Measurements from ENCODE around the gene MRPL54. TPM values are rescaled to one million over a fixed set of nuclear protein-coding genes. Genes with fewer than 3 reads are reported as not detected.

MRPL54 gene
- total RNA-seq, 2 experiments from 2014 or later = 66.6 to 88.7 TPM

GRCh38 chr19:3784607-3785450 lies 22.3 kb downstream of the MRPL54 start:
- Histone ChIP-seq H3K27ac (ENCODE audit: low read depth, low read length, poor library complexity, severe bottlenecking) (no peak overlapping the region), H3K79me2 (ENCODE audit: insufficient read depth, low read depth, low read length) (no peaks in the 10 kb centered on the region), H4K20me1 (ENCODE audit: insufficient read depth, low read length) (no peaks in the 10 kb centered on the region), H3K9me2 (ENCODE audit: insufficient read depth, low read length) (no peaks in the 10 kb centered on the region), H3K9me3 (ENCODE audit: low read length) (peaks cover 8% of the 10 kb centered on the region; the same call in 1 of the 2 replicates), H3K4me2 (ENCODE audit: low read length) (no peak overlapping the region), H3K4me1 (ENCODE audit: insufficient read depth, low read length, poor library complexity, severe bottlenecking) (no peaks in the 10 kb centered on the region), H3K36me3 (ENCODE audit: insufficient read depth, low read length) (no peaks in the 10 kb centered on the region), H2AFZ (ENCODE audit: low read length) (no peak overlapping the region), H3K4me3 (ENCODE audit: low read depth, low read length, poor library complexity, severe bottlenecking) (no peak overlapping the region)
- intact Hi-C loops (cut with micrococcal nuclease; ENCODE audit: unreplicated experiment) = no loop called here
- TF ChIP-seq, protein P1, sequence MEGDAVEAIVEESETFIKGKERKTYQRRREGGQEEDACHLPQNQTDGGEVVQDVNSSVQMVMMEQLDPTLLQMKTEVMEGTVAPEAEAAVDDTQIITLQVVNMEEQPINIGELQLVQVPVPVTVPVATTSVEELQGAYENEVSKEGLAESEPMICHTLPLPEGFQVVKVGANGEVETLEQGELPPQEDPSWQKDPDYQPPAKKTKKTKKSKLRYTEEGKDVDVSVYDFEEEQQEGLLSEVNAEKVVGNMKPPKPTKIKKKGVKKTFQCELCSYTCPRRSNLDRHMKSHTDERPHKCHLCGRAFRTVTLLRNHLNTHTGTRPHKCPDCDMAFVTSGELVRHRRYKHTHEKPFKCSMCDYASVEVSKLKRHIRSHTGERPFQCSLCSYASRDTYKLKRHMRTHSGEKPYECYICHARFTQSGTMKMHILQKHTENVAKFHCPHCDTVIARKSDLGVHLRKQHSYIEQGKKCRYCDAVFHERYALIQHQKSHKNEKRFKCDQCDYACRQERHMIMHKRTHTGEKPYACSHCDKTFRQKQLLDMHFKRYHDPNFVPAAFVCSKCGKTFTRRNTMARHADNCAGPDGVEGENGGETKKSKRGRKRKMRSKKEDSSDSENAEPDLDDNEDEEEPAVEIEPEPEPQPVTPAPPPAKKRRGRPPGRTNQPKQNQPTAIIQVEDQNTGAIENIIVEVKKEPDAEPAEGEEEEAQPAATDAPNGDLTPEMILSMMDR (conservative IDR thresholded peaks at IDR 0.05; ENCODE audit: low read length) = no peak
- no peak for TF ChIP-seq EZH2phosphoT487 (IDR thresholded peaks at IDR 0.05; ENCODE audit: borderline replicate concordance, low read depth, low read length)
- no TSS peak for BruUV-seq (replicated peaks)
- CTCF ChIA-PET (ENCODE audit: unreplicated experiment) = no interaction called here
- POLR2A ChIA-PET = no interaction called here
- no peak for DNase-seq (ENCODE audit: low spot score)

DNA sequence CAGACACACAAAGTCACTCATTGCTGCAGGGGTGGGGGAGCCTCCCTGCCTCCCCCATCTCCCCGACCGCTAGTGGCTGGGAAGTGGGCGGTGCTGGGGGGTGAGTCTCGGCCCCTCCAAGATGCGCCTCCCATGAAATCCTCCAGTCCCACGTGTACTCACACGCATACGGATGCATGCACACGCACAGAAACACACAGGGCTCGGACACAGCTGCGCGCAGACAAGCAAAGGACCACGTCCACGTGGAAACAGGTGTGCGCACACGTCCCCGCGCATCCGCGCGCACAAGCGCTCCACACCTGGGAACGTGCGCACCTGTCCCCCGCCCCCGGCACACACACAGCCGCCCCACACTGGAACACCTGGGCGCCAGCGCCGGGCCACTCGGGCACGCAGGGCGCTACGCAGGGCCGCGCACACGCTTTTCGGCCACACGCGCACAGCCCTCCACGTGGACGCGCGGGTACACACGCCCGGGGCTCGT lies 23.0 kb downstream of the MRPL54 start:
- no peak overlapping the region for H3K27ac ChIP-seq (ENCODE audit: low read depth, low read length, poor library complexity, severe bottlenecking)
- no peak overlapping the region for H3K4me3 ChIP-seq (ENCODE audit: low read depth, low read length, poor library complexity, severe bottlenecking)
- no peaks in the 10 kb centered on the region for H3K9me2 ChIP-seq (ENCODE audit: insufficient read depth, low read length)
- no peak for DNase-seq (ENCODE audit: low spot score)
- H4K20me1 ChIP-seq (ENCODE audit: insufficient read depth, low read length) = no peaks in the 10 kb centered on the region
- TF ChIP-seq EZH2phosphoT487 (IDR thresholded peaks at IDR 0.05; ENCODE audit: borderline replicate concordance, low read depth, low read length) = no peak
- TF ChIP-seq, protein P1 (conservative IDR thresholded peaks at IDR 0.05; ENCODE audit: low read length) = no peak
- intact Hi-C loops (cut with micrococcal nuclease; ENCODE audit: unreplicated experiment) = no loop called here
- no peaks in the 10 kb centered on the region for H3K4me1 ChIP-seq (ENCODE audit: insufficient read depth, low read length, poor library complexity, severe bottlenecking)
- ChIA-PET CTCF (ENCODE audit: unreplicated experiment) (no interaction called here), POLR2A (no interaction called here)
- H3K9me3 ChIP-seq (ENCODE audit: low read length) = peaks cover 8% of the 10 kb centered on the region; the same call in 1 of the 2 replicates
- H3K79me2 ChIP-seq (ENCODE audit: insufficient read depth, low read depth, low read length) = no peaks in the 10 kb centered on the region
- H3K36me3 ChIP-seq (ENCODE audit: insufficient read depth, low read length) = no peaks in the 10 kb centered on the region
- H2AFZ ChIP-seq (ENCODE audit: low read length) = no peak overlapping the region
- no peak overlapping the region for H3K4me2 ChIP-seq (ENCODE audit: low read length)
- no TSS peak for BruUV-seq (replicated peaks)
